ENCODE data around the gene C10orf120.

Gene C10orf120
- total RNA-seq: 0 reads per million in 3 experiments

GRCh38 chr10:122699796-122700455 lies at the start of gene C10orf120:
C10orf120 (minus strand) TSS chr10:122699846; CDS start chr10:122699790, 56 bp downstream.
- DNase-seq: no peak

GRCh38 chr10:122748496-122748895 lies 48.9 kb upstream of the C10orf120 start:
- no peak for DNase-seq

- no peak for DNase-seq
Observed at GRCh38 chr10:122746408-122746807, 46.8 kb upstream of the C10orf120 start.

GRCh38 chr10:122744257-122744656 lies 44.6 kb upstream of the C10orf120 start:
- DNase-seq: no peak

- DNase-seq: no peak
Observed at GRCh38 chr10:122740640-122741039, 41.0 kb upstream of the C10orf120 start.

- DNase-seq: no peak
Observed at GRCh38 chr10:122738031-122738430, 38.4 kb upstream of the C10orf120 start.

- no peak for DNase-seq
Observed at GRCh38 chr10:122733931-122734665, 34.5 kb upstream of the C10orf120 start.

- DNase-seq: no peak
Observed at GRCh38 chr10:122733443-122733842, 33.8 kb upstream of the C10orf120 start.

- no peak for DNase-seq
Observed at GRCh38 chr10:122730238-122730637, 30.6 kb upstream of the C10orf120 start.

- no peak for DNase-seq
Observed at GRCh38 chr10:122729126-122729525, 29.5 kb upstream of the C10orf120 start.

- DNase-seq: no peak
Observed at GRCh38 chr10:122727426-122727825, 27.8 kb upstream of the C10orf120 start.

GRCh38 chr10:122725768-122726167 lies 26.1 kb upstream of the C10orf120 start:
- DNase-seq: no peak

GRCh38 chr10:122725006-122725405 lies 25.4 kb upstream of the C10orf120 start:
- DNase-seq: no peak

GRCh38 chr10:122721111-122721510 lies 21.5 kb upstream of the C10orf120 start:
- no peak for DNase-seq

GRCh38 chr10:122716025-122716424 lies 16.4 kb upstream of the C10orf120 start:
- DNase-seq: no peak

GRCh38 chr10:122715576-122715975 lies 15.9 kb upstream of the C10orf120 start:
- no peak for DNase-seq

GRCh38 chr10:122713091-122713885 lies 13.6 kb upstream of the C10orf120 start:
- DNase-seq: no peak

GRCh38 chr10:122710576-122710975 lies 10.9 kb upstream of the C10orf120 start:
- DNase-seq: no peak

- DNase-seq: no peak
Observed at GRCh38 chr10:122709971-122710370, 10.3 kb upstream of the C10orf120 start.

- no peak for DNase-seq
Observed at GRCh38 chr10:122707535-122707934, 7.9 kb upstream of the C10orf120 start.

- DNase-seq: no peak
Observed at GRCh38 chr10:122706947-122707346, 7.3 kb upstream of the C10orf120 start.

GRCh38 chr10:122706467-122706866 lies 6.8 kb upstream of the C10orf120 start:
- no peak for DNase-seq
